Hepatocyte (in vitro differentiated cells): ENCODE results near the gene ESR1. TPM values are rescaled to one million over a fixed set of nuclear protein-coding genes. Genes with fewer than 3 reads are reported as not detected.
"Not testable (repeated sequence)": the region's sequence is repeated elsewhere in the genome, so short reads cannot be mapped to it uniquely, and the experiment has no call there.

Source experiments
- DNase-seq: peaks from one replicate; pipeline ENCODE4 v3.0.0-alpha.2; 2016; ENCODE audit warnings: low spot score
- H2AFZ ChIP-seq: fragments of 200-600 bp; sonication (generic); 2 replicates; pipeline ENCODE4 v1.6.0; 2016; ENCODE audit warnings: antibody characterized with exemption, mild to moderate bottlenecking
- H3K27ac ChIP-seq: fragments of 200-600 bp; sonication (generic); 2 replicates; pipeline ENCODE4 v1.5.1; 2016; ENCODE audit warnings: mild to moderate bottlenecking
- H3K27me3 ChIP-seq: fragments of 200-600 bp; sonication (generic); 2 replicates; pipeline ENCODE4 v1.6.1; 2016
- H3K36me3 ChIP-seq: fragments of 200-600 bp; sonication (generic); replicated peaks from 2 replicates; pipeline ENCODE4 v1.5.1; 2016; ENCODE audit warnings: low read depth; ENCODE audit not compliant: insufficient read depth
- H3K4me1 ChIP-seq: fragments of 200-600 bp; sonication (generic); 2 replicates; pipeline ENCODE4 v1.5.1; 2016; ENCODE audit warnings: mild to moderate bottlenecking, moderate library complexity; ENCODE audit not compliant: insufficient read depth
- H3K4me2 ChIP-seq: fragments of 200-600 bp; sonication (generic); 2 replicates; pipeline ENCODE4 v1.6.0; 2016
- H3K4me3 ChIP-seq: fragments of 200-600 bp; sonication (generic); 2 replicates; pipeline ENCODE4 v1.5.1; 2016; ENCODE audit warnings: mild to moderate bottlenecking
- H3K79me2 ChIP-seq: fragments of 200-600 bp; sonication (generic); 2 replicates; pipeline ENCODE4 v1.6.0; 2017; ENCODE audit warnings: mild to moderate bottlenecking
- H3K9me2 ChIP-seq: fragments of 200-600 bp; sonication (generic); replicated peaks from 2 replicates; pipeline ENCODE4 v1.6.0; 2017; ENCODE audit warnings: mild to moderate bottlenecking; ENCODE audit not compliant: insufficient read depth
- H3K9me3 ChIP-seq: fragments of 200-600 bp; sonication (generic); 2 replicates; pipeline ENCODE4 v1.5.1; 2016; ENCODE audit warnings: low read depth, mild to moderate bottlenecking
- H4K20me1 ChIP-seq: fragments of 200-600 bp; sonication (generic); 2 replicates; pipeline ENCODE4 v1.6.0; 2016; ENCODE audit warnings: mild to moderate bottlenecking; ENCODE audit not compliant: insufficient read depth, poor library complexity, severe bottlenecking
- EZH2 ChIP-seq: fragments of 200-600 bp; sonication (generic); IDR thresholded peaks from 2 replicates; pipeline ENCODE4 v1.6.1; 2016; ENCODE audit warnings: antibody characterized with exemption, mild to moderate bottlenecking, borderline replicate concordance
- EZH2phosphoT487 ChIP-seq: fragments of 200-600 bp; sonication (generic); IDR thresholded peaks from one replicate; pipeline ENCODE4 v1.6.1; 2018; ENCODE audit warnings: antibody characterized with exemption, mild to moderate bottlenecking, low read depth, moderate library complexity; ENCODE audit not compliant: unreplicated experiment, severe bottlenecking
- WGBS: methylation state at CpG from one replicate; pipeline ENCODE4 v1.1.6; 2016; ENCODE audit warnings: low lambda C conversion rate; ENCODE audit errors: missing lambda C conversion rate; 5-methylcytosine and 5-hydroxymethylcytosine counted together
- polyA plus RNA-seq: library from polyadenylated mRNA; unstranded; fragments of >200 nt; fragmentation: Nextera tagmentation; extraction: Ambion mirVana; gene quantifications from 2 replicates; pipeline ENCODE4 v1.2.1, GENCODE V29; 2016
- total RNA-seq: library from RNA; depleted of rRNA; stranded (reverse); fragments of >200 nt; gene quantifications from 2 replicates; pipeline ENCODE4 v1.2.3, GENCODE V29; 2014
- TF ChIP-seq, protein P1 (sequence below): fragments of 200-600 bp; sonication (generic); IDR thresholded peaks from 2 replicates; pipeline ENCODE4 v1.5.1; 2016; ENCODE audit warnings: antibody characterized with exemption, mild to moderate bottlenecking; ENCODE audit not compliant: poor library complexity

ESR1 gene
- total and polyA plus RNA-seq, 2 experiments from 2014 or later = 0.07 TPM; not detected in 1

DNA sequence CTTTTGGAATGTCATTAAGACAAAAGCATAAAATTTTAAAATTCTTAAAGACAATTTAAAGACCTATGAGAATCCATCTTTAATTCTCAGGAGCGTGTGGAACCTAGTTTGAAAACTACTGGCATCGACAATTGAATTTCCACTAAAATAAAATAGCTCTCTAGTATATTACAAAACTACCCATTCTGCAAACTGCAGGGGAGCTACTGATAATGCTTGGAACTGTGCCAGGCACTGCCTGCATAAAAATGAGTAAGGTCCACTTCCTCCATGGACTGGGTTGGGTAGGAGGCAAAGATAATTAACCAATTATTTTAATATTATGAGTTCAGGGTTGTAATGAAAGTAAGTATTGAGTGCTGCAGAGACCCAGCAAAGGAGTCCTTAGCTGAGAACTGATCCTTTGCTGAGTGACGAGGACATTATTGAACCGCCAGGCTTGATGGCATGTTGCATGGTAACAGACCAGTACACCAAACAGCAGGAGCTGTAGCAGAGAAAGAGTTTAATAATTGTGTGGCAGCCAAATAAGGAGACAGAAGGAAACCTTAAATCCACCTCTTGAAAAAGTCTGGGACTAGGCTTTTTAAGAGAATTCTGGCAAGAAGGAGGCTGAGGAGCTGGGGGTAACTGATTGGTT is 261.3 kb downstream of the ESR1 start:
- Histone ChIP-seq H3K9me2 (no peaks in the 10 kb centered on the region), H3K27ac (no peak overlapping the region), H3K4me2 (no peak overlapping the region), H3K4me1 (no peaks in the 10 kb centered on the region), H3K79me2 (no peaks in the 10 kb centered on the region), H2AFZ (no peak overlapping the region), H3K9me3 (no peaks in the 10 kb centered on the region), H3K36me3 (no peaks in the 10 kb centered on the region), H3K4me3 (no peak overlapping the region), H4K20me1 (no peaks in the 10 kb centered on the region), H3K27me3 (no peaks in the 10 kb centered on the region)
- 87% methylated on average over 4 of the region's 4 CpGs for WGBS
- DNase-seq = no peak
- TF ChIP-seq EZH2 = no peak
- TF ChIP-seq, protein P1, sequence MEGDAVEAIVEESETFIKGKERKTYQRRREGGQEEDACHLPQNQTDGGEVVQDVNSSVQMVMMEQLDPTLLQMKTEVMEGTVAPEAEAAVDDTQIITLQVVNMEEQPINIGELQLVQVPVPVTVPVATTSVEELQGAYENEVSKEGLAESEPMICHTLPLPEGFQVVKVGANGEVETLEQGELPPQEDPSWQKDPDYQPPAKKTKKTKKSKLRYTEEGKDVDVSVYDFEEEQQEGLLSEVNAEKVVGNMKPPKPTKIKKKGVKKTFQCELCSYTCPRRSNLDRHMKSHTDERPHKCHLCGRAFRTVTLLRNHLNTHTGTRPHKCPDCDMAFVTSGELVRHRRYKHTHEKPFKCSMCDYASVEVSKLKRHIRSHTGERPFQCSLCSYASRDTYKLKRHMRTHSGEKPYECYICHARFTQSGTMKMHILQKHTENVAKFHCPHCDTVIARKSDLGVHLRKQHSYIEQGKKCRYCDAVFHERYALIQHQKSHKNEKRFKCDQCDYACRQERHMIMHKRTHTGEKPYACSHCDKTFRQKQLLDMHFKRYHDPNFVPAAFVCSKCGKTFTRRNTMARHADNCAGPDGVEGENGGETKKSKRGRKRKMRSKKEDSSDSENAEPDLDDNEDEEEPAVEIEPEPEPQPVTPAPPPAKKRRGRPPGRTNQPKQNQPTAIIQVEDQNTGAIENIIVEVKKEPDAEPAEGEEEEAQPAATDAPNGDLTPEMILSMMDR = no peak
- no peak for TF ChIP-seq EZH2phosphoT487

DNA sequence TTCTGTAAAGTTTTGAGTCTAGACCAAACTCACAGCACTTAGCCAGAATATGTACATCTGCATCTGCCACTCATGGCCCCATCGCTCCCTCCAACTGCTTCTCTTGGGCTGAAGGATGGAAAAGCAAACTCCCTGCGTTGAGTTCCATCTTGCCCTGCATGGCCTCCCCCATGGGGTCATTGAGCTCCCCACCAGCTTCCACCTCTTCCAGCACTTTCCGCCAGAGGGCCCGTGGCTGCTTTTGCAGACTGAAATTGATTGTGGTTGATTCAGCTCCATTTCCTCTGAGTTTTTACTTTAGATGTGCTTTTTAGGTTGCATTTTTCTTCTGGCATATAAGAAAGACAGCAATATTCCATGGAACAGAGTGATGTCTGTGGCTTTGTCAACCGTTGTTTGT is 263.1 kb downstream of the ESR1 start:
- H3K4me1 ChIP-seq = no peaks in the 10 kb centered on the region
- DNase-seq = no peak
- H2AFZ ChIP-seq = no peak overlapping the region
- H4K20me1 ChIP-seq = no peaks in the 10 kb centered on the region
- H3K9me2 ChIP-seq = no peaks in the 10 kb centered on the region
- no peak overlapping the region for H3K4me3 ChIP-seq
- H3K27me3 ChIP-seq = no peaks in the 10 kb centered on the region
- WGBS = 86% methylated on average over 5 of the region's 5 CpGs
- no peak overlapping the region for H3K27ac ChIP-seq
- H3K4me2 ChIP-seq = no peak overlapping the region
- TF ChIP-seq EZH2 = no peak
- no peaks in the 10 kb centered on the region for H3K36me3 ChIP-seq
- H3K79me2 ChIP-seq = no peaks in the 10 kb centered on the region
- no peaks in the 10 kb centered on the region for H3K9me3 ChIP-seq

DNA sequence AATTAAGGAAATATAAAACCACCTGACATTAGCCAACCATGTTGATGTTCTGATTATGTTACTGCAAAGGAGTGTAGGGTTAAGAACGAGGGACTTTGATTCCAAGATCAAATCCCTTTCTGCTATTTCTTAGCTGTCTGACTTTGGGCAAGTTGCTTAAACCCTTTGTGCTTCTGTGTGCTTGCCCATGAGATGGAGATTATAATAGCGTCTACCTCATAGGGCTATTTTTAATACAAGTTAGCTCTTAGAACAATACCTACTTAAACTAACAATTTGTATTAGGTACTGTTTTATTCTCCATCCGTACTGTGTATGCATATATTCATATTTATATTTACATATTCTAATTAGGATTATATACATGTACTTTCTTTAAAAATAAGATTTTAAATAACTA is 263.8 kb downstream of the ESR1 start:
- Histone ChIP-seq H3K4me3 (no peak overlapping the region), H3K9me3 (no peaks in the 10 kb centered on the region), H3K79me2 (no peaks in the 10 kb centered on the region), H3K36me3 (no peaks in the 10 kb centered on the region), H3K27me3 (no peaks in the 10 kb centered on the region), H3K4me1 (no peaks in the 10 kb centered on the region), H3K4me2 (no peak overlapping the region), H3K27ac (no peak overlapping the region), H3K9me2 (no peaks in the 10 kb centered on the region), H2AFZ (no peak overlapping the region), H4K20me1 (no peaks in the 10 kb centered on the region)
- DNase-seq = no peak
- WGBS = 89% methylated on average over 3 of the region's 3 CpGs
- TF ChIP-seq EZH2 (no peak), EZH2phosphoT487 (no peak)
- TF ChIP-seq, protein P1 = no peak

- no peaks in the 10 kb centered on the region for H3K9me3 ChIP-seq
- H3K36me3 ChIP-seq = no peaks in the 10 kb centered on the region
- TF ChIP-seq EZH2phosphoT487 (no peak), EZH2 (no peak)
- TF ChIP-seq, protein P1 = no peak
- no peak for DNase-seq
- no peak overlapping the region for H3K27ac ChIP-seq
- 65% methylated on average over 3 of the region's 3 CpGs for WGBS
- no peaks in the 10 kb centered on the region for H3K79me2 ChIP-seq
- no peak overlapping the region for H2AFZ ChIP-seq
- no peak overlapping the region for H3K4me3 ChIP-seq
- H3K9me2 ChIP-seq = no peaks in the 10 kb centered on the region
- H3K4me2 ChIP-seq = no peak overlapping the region
- no peaks in the 10 kb centered on the region for H4K20me1 ChIP-seq
- H3K27me3 ChIP-seq = no peaks in the 10 kb centered on the region
- no peaks in the 10 kb centered on the region for H3K4me1 ChIP-seq
Observed at GRCh38 chr6:152071843-152072242, 264.4 kb downstream of the ESR1 start.

DNA sequence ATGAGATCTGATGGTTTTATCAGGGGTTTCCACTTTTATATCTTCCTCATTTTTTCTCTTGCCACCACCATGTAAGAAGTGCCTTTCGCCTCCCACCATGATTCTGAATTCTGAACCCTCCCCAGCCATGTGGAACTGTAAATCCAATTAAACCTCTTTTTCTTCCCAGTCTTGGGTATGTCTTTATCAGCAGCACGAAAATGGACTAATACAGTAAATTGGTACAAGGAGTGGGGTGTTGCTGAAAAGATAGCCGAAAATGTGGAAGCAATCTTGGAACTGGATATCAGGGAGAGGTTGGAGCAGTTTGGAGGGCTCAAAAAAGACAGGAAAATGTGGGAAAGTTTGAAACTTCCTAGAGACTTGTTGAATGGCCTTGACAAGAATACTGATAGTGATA is 268.8 kb downstream of the ESR1 start:
- H3K9me2 ChIP-seq, H3K36me3 ChIP-seq, H3K4me3 ChIP-seq, H3K4me1 ChIP-seq, H2AFZ ChIP-seq, H3K4me2 ChIP-seq, H3K79me2 ChIP-seq, H3K27ac ChIP-seq, H3K27me3 ChIP-seq, H3K9me3 ChIP-seq, H4K20me1 ChIP-seq, DNase-seq: not testable (repeated sequence)
- WGBS = 72% methylated on average over 3 of the region's 3 CpGs
